PC-9 (cell line): ENCODE data around the gene PLOD3.

ENCODE experiments used
- EZH2 ChIP-seq: fragments of 200-600 bp; sonication (generic); IDR thresholded peaks from 2 replicates; pipeline ENCODE4 v1.8.0; 2017; ENCODE audit warnings: antibody characterized with exemption, low read depth
- TF ChIP-seq, protein P1 (sequence below): fragments of 200-600 bp; sonication (generic); conservative IDR thresholded peaks from 2 replicates; pipeline ENCODE4 v1.6.1; 2017; ENCODE audit warnings: mixed run types, antibody characterized with exemption, mild to moderate bottlenecking, moderate library complexity

DNA sequence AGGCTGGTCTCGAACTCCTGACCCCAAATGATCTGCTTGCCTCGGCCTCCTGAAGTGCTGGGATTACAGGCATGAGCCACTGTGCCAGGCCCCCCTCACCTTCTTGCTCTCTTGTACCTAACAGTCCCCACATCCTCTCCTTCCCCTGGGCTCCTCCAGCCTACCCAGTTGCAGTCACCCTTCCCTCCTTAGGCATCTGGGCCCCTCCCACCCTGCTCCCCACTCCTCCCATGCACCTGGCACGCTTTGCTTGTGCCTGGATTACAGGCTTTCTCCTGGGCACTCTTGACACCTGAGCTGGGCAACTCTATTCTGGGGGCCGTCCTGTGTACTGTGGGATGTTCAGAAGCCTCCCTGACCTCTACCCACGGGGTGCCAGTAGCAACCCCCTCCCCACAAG, 17.3 kb upstream of the PLOD3 start:
- TF ChIP-seq, protein P1, sequence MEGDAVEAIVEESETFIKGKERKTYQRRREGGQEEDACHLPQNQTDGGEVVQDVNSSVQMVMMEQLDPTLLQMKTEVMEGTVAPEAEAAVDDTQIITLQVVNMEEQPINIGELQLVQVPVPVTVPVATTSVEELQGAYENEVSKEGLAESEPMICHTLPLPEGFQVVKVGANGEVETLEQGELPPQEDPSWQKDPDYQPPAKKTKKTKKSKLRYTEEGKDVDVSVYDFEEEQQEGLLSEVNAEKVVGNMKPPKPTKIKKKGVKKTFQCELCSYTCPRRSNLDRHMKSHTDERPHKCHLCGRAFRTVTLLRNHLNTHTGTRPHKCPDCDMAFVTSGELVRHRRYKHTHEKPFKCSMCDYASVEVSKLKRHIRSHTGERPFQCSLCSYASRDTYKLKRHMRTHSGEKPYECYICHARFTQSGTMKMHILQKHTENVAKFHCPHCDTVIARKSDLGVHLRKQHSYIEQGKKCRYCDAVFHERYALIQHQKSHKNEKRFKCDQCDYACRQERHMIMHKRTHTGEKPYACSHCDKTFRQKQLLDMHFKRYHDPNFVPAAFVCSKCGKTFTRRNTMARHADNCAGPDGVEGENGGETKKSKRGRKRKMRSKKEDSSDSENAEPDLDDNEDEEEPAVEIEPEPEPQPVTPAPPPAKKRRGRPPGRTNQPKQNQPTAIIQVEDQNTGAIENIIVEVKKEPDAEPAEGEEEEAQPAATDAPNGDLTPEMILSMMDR: no peak
- TF ChIP-seq EZH2: no peak
